Caco-2 (cell line): ENCODE data around the gene HINFP. TPM values are rescaled to one million over a fixed set of nuclear protein-coding genes. Genes with fewer than 3 reads are reported as not detected.

Experiments used
- BruUV-seq: library from RNA; stranded (reverse); fragments of 400-500 nt; replicated peaks from 2 replicates; lab custom pipeline; 2021; lab: Mats Ljungman, UMichigan
- CTCF ChIA-PET: fragments of 300-600 bp; sonication (Branson Sonifier 250); formaldehyde crosslinking; loops from one replicate; lab custom pipeline; 2022; ENCODE audit warnings: antibody characterized with exemption; lab: Charles Lee
- POLR2A ChIA-PET: fragments of 300-600 bp; sonication (Branson Sonifier 250); formaldehyde crosslinking; loops from one replicate; lab custom pipeline; 2022; ENCODE audit warnings: antibody characterized with exemption; lab: Charles Lee
- DNase-seq, 2 experiments: peaks; one replicate each; pipeline versions ENCODE4 v3.0.0 to v3.0.0-alpha.2; 2020 to 2022
- H3K27me3 ChIP-seq: replicated peaks from 2 replicates; pipeline ENCODE4 v1.6.0; 2011; ENCODE audit warnings: low read length; ENCODE audit not compliant: control insufficient read depth, insufficient read depth
- H3K36me3 ChIP-seq: 2 replicates; pipeline ENCODE4 v1.5.1; 2011; ENCODE audit warnings: low read length; ENCODE audit not compliant: control insufficient read depth, insufficient read depth
- H3K4me1 ChIP-seq: fragments of 250-450 bp; sonication (Bioruptor Pico); 2 replicates; pipeline ENCODE4 v1.5.1; 2020; ENCODE audit warnings: mild to moderate bottlenecking
- H3K4me3 ChIP-seq: 2 replicates; pipeline ENCODE4 v1.5.1; 2011; ENCODE audit warnings: low read depth, mild to moderate bottlenecking, control low read depth, low read length
- H3K9me3 ChIP-seq: fragments of 250-450 bp; sonication (Bioruptor Pico); 2 replicates; pipeline ENCODE4 v1.5.1; 2020; ENCODE audit warnings: mild to moderate bottlenecking, moderate library complexity
- H3K27ac Mint-ChIP-seq: one replicate; pipeline ENCODE4 v1.8.0; 2022; ENCODE audit warnings: mixed read lengths; ENCODE audit not compliant: unreplicated experiment
- H3K27me3 Mint-ChIP-seq: one replicate; pipeline ENCODE4 v1.8.0; 2022; ENCODE audit warnings: mixed read lengths; ENCODE audit not compliant: insufficient read depth, unreplicated experiment
- H3K36me3 Mint-ChIP-seq: one replicate; pipeline ENCODE4 v1.8.0; 2022; ENCODE audit warnings: mild to moderate bottlenecking, mixed read lengths; ENCODE audit not compliant: insufficient read depth, unreplicated experiment
- H3K4me1 Mint-ChIP-seq: one replicate; pipeline ENCODE4 v1.8.0; 2022; ENCODE audit warnings: low read depth, mixed read lengths; ENCODE audit not compliant: unreplicated experiment
- H3K4me3 Mint-ChIP-seq: one replicate; pipeline ENCODE4 v1.8.0; 2022; ENCODE audit warnings: mild to moderate bottlenecking, moderate library complexity, mixed read lengths; ENCODE audit not compliant: unreplicated experiment
- H3K9me3 Mint-ChIP-seq: one replicate; pipeline ENCODE4 v1.8.0; 2022; ENCODE audit warnings: mixed read lengths; ENCODE audit not compliant: unreplicated experiment
- intact Hi-C: fragments of 100-400 bp; cut with micrococcal nuclease; formaldehyde crosslinking; loops from one replicate; pipeline ENCODE4 v1.10.0; 2022; ENCODE audit not compliant: unreplicated experiment
- total RNA-seq: library from RNA; stranded (reverse); gene quantifications from 2 replicates; pipeline ENCODE4 v1.2.3, GENCODE V29; 2022
- TF ChIP-seq, protein P1 (sequence below), 2 experiments: fragments of 200-600 bp in 1 of 2; IDR thresholded peaks; 1 replicate in 1 of 2; 2 replicates in 1 of 2; pipeline versions ENCODE4 v1.5.1 to v1.8.0; 2011 to 2022; ENCODE audit warnings: antibody characterized with exemption in 1 of 2, control low read depth in 1 of 2, inconsistent platforms in 1 of 2, low read depth in 1 of 2, low read length in 1 of 2, mild to moderate bottlenecking in 1 of 2, moderate library complexity in 1 of 2; ENCODE audit not compliant: insufficient read depth in 1 of 2, severe bottlenecking in 1 of 2, unreplicated experiment in 1 of 2

The HINFP gene
- total RNA-seq, 1 experiment from 2014 or later: 61.6 TPM

GRCh38 chr11:119157063-119157462 is 35.7 kb downstream of the HINFP start:
- DNase-seq: no peak
- POLR2A ChIA-PET: no interaction called here
- H3K27me3 Mint-ChIP-seq: peaks cover 13% of the 10 kb centered on the region

GRCh38 chr11:119158467-119158866 is 37.1 kb downstream of the HINFP start:
- no peak for DNase-seq
- Histone ChIP-seq H3K4me3 (no peak overlapping the region), H3K9me3 (no peaks in the 10 kb centered on the region), H3K36me3 (no peaks in the 10 kb centered on the region), H3K27me3 (no peaks in the 10 kb centered on the region), H3K4me1 (no peaks in the 10 kb centered on the region)
- Mint-ChIP-seq H3K36me3 (no peaks in the 10 kb centered on the region), H3K9me3 (no peaks in the 10 kb centered on the region), H3K27me3 (peaks cover 16% of the 10 kb centered on the region), H3K27ac (no peak overlapping the region), H3K4me3 (no peak overlapping the region), H3K4me1 (peaks cover 6% of the 10 kb centered on the region)
- intact Hi-C loops: no loop called here
- TF ChIP-seq, protein P1, sequence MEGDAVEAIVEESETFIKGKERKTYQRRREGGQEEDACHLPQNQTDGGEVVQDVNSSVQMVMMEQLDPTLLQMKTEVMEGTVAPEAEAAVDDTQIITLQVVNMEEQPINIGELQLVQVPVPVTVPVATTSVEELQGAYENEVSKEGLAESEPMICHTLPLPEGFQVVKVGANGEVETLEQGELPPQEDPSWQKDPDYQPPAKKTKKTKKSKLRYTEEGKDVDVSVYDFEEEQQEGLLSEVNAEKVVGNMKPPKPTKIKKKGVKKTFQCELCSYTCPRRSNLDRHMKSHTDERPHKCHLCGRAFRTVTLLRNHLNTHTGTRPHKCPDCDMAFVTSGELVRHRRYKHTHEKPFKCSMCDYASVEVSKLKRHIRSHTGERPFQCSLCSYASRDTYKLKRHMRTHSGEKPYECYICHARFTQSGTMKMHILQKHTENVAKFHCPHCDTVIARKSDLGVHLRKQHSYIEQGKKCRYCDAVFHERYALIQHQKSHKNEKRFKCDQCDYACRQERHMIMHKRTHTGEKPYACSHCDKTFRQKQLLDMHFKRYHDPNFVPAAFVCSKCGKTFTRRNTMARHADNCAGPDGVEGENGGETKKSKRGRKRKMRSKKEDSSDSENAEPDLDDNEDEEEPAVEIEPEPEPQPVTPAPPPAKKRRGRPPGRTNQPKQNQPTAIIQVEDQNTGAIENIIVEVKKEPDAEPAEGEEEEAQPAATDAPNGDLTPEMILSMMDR (IDR thresholded peaks at IDR 0.05; ENCODE audit: insufficient read depth in 1 of 2, low read depth in 1 of 2, low read length in 1 of 2, severe bottlenecking in 1 of 2, unreplicated experiment in 1 of 2): no peak
- no TSS peak for BruUV-seq
- CTCF ChIA-PET: no interaction called here
- POLR2A ChIA-PET: no interaction called here

More at GRCh38 chr11:119157063-119157462, 35.7 kb downstream of the HINFP start:
- Mint-ChIP-seq H3K4me3 (no peak overlapping the region), H3K9me3 (no peaks in the 10 kb centered on the region), H3K27ac (no peak overlapping the region), H3K36me3 (no peaks in the 10 kb centered on the region), H3K4me1 (peaks cover 6% of the 10 kb centered on the region)
- BruUV-seq: no TSS peak
- intact Hi-C loops: no loop called here
- Histone ChIP-seq H3K36me3 (no peaks in the 10 kb centered on the region), H3K27me3 (no peaks in the 10 kb centered on the region), H3K4me1 (no peaks in the 10 kb centered on the region), H3K4me3 (no peak overlapping the region), H3K9me3 (no peaks in the 10 kb centered on the region)
- TF ChIP-seq, protein P1 (IDR thresholded peaks at IDR 0.05; ENCODE audit: insufficient read depth in 1 of 2, low read depth in 1 of 2, low read length in 1 of 2, severe bottlenecking in 1 of 2, unreplicated experiment in 1 of 2): no peak
- CTCF ChIA-PET: interaction anchor here (0.6 to 3.8 kb wide), 6 partner anchors 8 to 55 kb away, joined by 3 to 19 read pairs (median 5); partner anchors contain the start of genes ABCG4, CBL, DPAGT1 and NHERF4

DNA sequence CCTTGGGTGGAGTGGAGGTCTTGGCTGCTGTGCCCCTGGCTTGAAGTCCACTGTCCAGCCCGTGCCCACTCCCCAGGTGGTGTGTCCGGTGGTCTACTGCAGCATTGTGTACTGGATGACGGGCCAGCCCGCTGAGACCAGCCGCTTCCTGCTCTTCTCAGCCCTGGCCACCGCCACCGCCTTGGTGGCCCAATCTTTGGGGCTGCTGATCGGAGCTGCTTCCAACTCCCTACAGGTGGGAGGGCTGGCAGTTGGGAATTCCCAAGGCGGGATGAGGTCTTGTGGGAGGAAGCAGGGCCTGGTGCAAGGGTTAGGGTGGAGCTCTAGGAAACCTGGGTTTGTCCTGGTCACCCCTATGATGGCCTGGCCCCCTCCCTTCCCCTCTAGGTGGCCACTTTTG is 38.8 kb downstream of the HINFP start:
- no TSS peak for BruUV-seq
- peaks cover 6% of the 10 kb centered on the region for H3K4me1 Mint-ChIP-seq
- no peak overlapping the region for H3K4me3 Mint-ChIP-seq
- H3K27ac Mint-ChIP-seq: no peak overlapping the region
- DNase-seq: no peak
- TF ChIP-seq, protein P1 (IDR thresholded peaks at IDR 0.05; ENCODE audit: insufficient read depth in 1 of 2, low read depth in 1 of 2, low read length in 1 of 2, severe bottlenecking in 1 of 2, unreplicated experiment in 1 of 2): no peak
- POLR2A ChIA-PET: no interaction called here
- H3K9me3 Mint-ChIP-seq: no peaks in the 10 kb centered on the region
- H3K27me3 Mint-ChIP-seq: peaks cover 13% of the 10 kb centered on the region
- CTCF ChIA-PET: no interaction called here
- no peaks in the 10 kb centered on the region for H3K4me1 ChIP-seq
- no peaks in the 10 kb centered on the region for H3K27me3 ChIP-seq
- intact Hi-C loops: no loop called here
- no peaks in the 10 kb centered on the region for H3K9me3 ChIP-seq
- no peaks in the 10 kb centered on the region for H3K36me3 Mint-ChIP-seq
- no peak overlapping the region for H3K4me3 ChIP-seq
- no peaks in the 10 kb centered on the region for H3K36me3 ChIP-seq
